ENCODE results near the gene SSTR1. TPM values are rescaled to one million over a fixed set of nuclear protein-coding genes. Genes with fewer than 3 reads are reported as not detected.
"Not testable (repeated sequence)": the region's sequence is repeated elsewhere in the genome, so short reads cannot be mapped to it uniquely, and the experiment has no call there.

Gene SSTR1
- total RNA-seq, 3 donors from 2014 or later: 5.4 to 9.7 (median 6.1) TPM

- DNase-seq (no peak), ATAC-seq (no peak)
- Histone ChIP-seq H3K36me3 (ENCODE audit: low read depth) (no peaks in the 10 kb centered on the region), H3K4me3 (no peak overlapping the region), H3K9me3 (no peaks in the 10 kb centered on the region), H3K4me1 (ENCODE audit: low read depth) (no peaks in the 10 kb centered on the region)
- TF ChIP-seq, protein P1, sequence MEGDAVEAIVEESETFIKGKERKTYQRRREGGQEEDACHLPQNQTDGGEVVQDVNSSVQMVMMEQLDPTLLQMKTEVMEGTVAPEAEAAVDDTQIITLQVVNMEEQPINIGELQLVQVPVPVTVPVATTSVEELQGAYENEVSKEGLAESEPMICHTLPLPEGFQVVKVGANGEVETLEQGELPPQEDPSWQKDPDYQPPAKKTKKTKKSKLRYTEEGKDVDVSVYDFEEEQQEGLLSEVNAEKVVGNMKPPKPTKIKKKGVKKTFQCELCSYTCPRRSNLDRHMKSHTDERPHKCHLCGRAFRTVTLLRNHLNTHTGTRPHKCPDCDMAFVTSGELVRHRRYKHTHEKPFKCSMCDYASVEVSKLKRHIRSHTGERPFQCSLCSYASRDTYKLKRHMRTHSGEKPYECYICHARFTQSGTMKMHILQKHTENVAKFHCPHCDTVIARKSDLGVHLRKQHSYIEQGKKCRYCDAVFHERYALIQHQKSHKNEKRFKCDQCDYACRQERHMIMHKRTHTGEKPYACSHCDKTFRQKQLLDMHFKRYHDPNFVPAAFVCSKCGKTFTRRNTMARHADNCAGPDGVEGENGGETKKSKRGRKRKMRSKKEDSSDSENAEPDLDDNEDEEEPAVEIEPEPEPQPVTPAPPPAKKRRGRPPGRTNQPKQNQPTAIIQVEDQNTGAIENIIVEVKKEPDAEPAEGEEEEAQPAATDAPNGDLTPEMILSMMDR (IDR thresholded peaks at IDR 0.05): no peak
- intact Hi-C loops (cut with DNase I, micrococcal nuclease): no loop called here
These were observed 17.6 kb upstream of the SSTR1 start for GRCh38 chr14:38189930-38190726.

DNA sequence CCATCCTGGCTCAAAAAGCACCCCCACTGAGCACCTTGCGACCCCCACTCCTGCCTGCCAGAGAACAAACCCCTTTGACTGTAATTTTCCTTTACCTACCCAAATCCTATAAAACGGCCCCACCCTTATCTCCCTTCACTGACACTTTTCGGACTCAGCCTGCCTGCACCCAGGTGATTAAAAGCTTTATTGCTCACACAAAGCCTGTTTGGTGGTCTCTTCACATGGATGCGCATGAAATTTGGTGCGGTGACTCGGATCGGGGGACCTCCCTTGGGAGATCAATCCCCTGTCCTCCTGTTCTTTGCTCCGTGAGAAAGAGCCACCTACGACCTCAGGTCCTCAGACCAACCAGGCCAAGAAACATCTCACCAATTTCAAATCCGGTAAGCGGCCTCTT lies 16.9 kb upstream of the SSTR1 start:
- H3K9me3 ChIP-seq; DNase-seq; H3K4me3 ChIP-seq; H3K36me3 ChIP-seq (ENCODE audit: low read depth); ATAC-seq; intact Hi-C loops (cut with DNase I, micrococcal nuclease); H3K4me1 ChIP-seq (ENCODE audit: low read depth): not testable (repeated sequence)

GRCh38 chr14:38191491-38191890 lies 16.2 kb upstream of the SSTR1 start:
- ATAC-seq; H3K4me3 ChIP-seq; DNase-seq; H3K9me3 ChIP-seq; intact Hi-C loops (cut with DNase I, micrococcal nuclease); H3K36me3 ChIP-seq (ENCODE audit: low read depth); H3K4me1 ChIP-seq (ENCODE audit: low read depth): not testable (repeated sequence)

DNA sequence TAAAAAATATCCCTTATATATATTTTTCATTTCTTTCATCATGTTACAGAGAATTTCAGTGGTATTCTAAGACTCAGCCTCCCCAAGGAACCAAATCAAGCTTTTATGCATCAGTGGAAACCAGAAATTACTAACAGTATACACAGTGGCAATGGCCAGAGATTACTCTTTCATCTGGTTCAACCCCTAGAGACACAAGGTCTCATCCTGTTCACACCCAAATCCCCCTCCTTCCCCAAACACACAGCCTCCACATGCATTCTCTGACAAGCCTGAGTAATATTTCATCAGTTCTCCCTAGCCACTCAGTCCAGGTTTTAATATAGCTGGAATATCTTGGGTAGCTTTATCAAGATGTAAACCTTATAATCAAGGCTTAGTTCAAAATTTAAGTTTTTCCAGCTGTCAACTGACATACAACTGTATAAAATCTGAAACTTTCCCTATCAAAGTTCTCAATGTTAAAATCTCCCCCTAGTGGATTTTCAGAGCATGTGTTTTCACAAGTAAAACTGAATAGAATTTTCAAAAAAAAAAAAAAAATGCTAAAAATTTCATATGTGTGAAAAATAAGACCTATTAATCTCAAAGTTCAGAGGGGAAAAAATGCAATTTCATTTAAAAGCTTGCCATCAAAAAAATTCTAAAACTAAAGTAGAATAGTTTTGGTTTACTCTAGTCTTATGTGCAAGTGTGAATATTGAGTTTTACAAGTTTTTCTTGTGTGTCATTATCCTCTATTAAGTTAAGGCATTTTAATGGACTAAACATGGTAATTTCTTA lies 10.5 kb upstream of the SSTR1 start:
- Histone ChIP-seq H3K4me3 (no peak overlapping the region), H3K9me3 (no peaks in the 10 kb centered on the region), H3K36me3 (ENCODE audit: low read depth) (no peaks in the 10 kb centered on the region), H3K4me1 (ENCODE audit: low read depth) (no peaks in the 10 kb centered on the region)
- no peak for DNase-seq
- no peak for ATAC-seq
- TF ChIP-seq, protein P1 (IDR thresholded peaks at IDR 0.05): no peak
- intact Hi-C loops (cut with DNase I, micrococcal nuclease): no loop called here

DNA sequence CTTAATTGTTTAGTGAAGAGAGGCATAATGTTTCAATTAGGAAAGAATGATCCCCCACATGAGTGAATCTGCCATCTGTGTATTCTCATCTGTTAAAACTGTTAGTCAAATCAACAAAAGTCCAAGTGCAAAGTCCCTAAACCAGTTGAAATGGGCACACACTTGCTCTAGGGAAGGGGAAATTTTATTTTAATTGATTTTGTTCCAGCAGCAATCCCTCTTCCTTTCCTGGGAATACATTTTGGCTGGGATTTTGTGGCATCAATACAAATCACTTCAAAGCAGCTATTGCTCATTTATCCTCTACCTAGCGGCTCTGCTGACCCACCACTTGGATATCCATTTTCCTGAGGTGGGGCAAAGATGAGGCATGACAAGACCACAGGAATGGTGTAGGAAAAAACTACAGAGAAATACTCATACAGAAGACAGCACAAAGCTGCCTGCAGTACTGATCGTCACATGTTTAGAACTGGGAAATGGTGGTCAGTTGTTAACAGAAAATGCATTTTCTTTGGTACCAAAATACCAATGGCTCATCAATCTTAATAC lies 9.8 kb upstream of the SSTR1 start:
- no peaks in the 10 kb centered on the region for H3K36me3 ChIP-seq (ENCODE audit: low read depth)
- H3K9me3 ChIP-seq: no peaks in the 10 kb centered on the region
- intact Hi-C loops (cut with DNase I, micrococcal nuclease): no loop called here
- no peak overlapping the region for H3K4me3 ChIP-seq
- TF ChIP-seq, protein P1 (IDR thresholded peaks at IDR 0.05): no peak
- DNase-seq (no peak), ATAC-seq (no peak)
- no peaks in the 10 kb centered on the region for H3K4me1 ChIP-seq (ENCODE audit: low read depth)

DNA sequence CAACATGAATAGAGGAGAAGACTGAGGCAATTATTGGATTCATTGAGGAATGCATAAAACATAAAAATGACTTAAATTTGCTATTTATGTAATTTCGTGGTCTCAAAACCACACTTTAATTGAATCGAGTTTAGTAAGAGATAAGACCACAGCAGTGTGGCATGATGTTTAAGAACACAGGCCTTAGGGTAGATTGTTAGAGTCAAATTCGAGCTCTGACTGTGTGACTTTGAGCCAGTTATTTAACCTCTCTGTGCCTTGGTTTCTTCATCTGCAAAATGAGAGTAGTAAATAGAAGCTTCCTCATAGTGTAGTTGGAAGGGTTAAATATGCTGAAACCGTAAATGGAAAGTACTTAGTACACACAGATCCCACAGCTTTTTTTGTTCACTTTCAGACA lies 9.3 kb upstream of the SSTR1 start:
- ATAC-seq (no peak), DNase-seq (no peak)
- H3K4me3 ChIP-seq: no peak overlapping the region
- no peaks in the 10 kb centered on the region for H3K36me3 ChIP-seq (ENCODE audit: low read depth)
- H3K9me3 ChIP-seq: no peaks in the 10 kb centered on the region
- intact Hi-C loops (cut with DNase I, micrococcal nuclease): no loop called here
- TF ChIP-seq, protein P1 (IDR thresholded peaks at IDR 0.05): no peak
- H3K4me1 ChIP-seq (ENCODE audit: low read depth): no peaks in the 10 kb centered on the region

Measured in mucosa of descending colon (tissue), 3 donors.